K562 (cell line): ENCODE results near the gene ZCCHC17. TPM values are rescaled to one million over a fixed set of nuclear protein-coding genes. Genes with fewer than 3 reads are reported as not detected.

ENCODE experiments used
- ATAC-seq: fragments of 200-7000 bp; cut with Tn5 transposase; 3 replicates; pipeline ENCODE4 v1.9.1; 2020; ENCODE audit warnings: moderate library complexity
- BruUV-seq: library from RNA; stranded (reverse); fragments of 400-500 nt; replicated peaks from 2 replicates; lab custom pipeline; 2021; lab: Mats Ljungman, UMichigan
- CTCF ChIA-PET: fragments of 300-600 bp; formaldehyde crosslinking; extraction: SDS; loops from one replicate; lab custom pipeline; 2021; ENCODE audit warnings: low intra/inter-chr PET ratio; lab: Yijun Ruan, JAX
- POLR2A ChIA-PET: fragments of 300-600, 350-650 bp; sonication (Branson Sonifier 250); formaldehyde crosslinking; extraction: SDS; loops from one replicate; lab custom pipeline; 2021; ENCODE audit warnings: antibody characterized with exemption, inconsistent platforms; lab: Yijun Ruan, JAX
- DNase-seq, 4 experiments: peaks; one replicate each; pipeline versions ENCODE4 v3.0.0 to v3.0.0-alpha.2; 2011 to 2018; ENCODE audit warnings: low spot score in 3 of 4, mixed read lengths in 3 of 4; ENCODE audit errors: extremely low read depth in 1 of 4
- FAIRE-seq: peaks from 2 replicates; lab custom pipeline; 2011; peaks lifted over from hg19 to GRCh38; lab: Jason Lieb, UNC
- H2AFZ ChIP-seq: 2 replicates; pipeline ENCODE4 v1.6.0; 2011; ENCODE audit warnings: low read depth, low read length, control low read depth, inconsistent platforms
- H3K27ac ChIP-seq: fragments of 200-600 bp; 3 replicates; pipeline ENCODE4 v1.8.0; 2011; ENCODE audit warnings: low read depth, mild to moderate bottlenecking, control low read depth, inconsistent platforms, low read length, moderate library complexity, mixed read lengths; ENCODE audit errors: extremely low read depth
- H3K27me3 ChIP-seq, 2 experiments: fragments of 300-600 bp in 1 of 2; 2 replicates in 1 of 2; 3 replicates in 1 of 2; pipeline versions ENCODE4 v1.6.0 to v1.8.0; 2011; ENCODE audit warnings: inconsistent platforms in 2 of 2, low read length in 2 of 2, mild to moderate bottlenecking in 1 of 2, mixed read lengths in 1 of 2, moderate library complexity in 1 of 2; ENCODE audit not compliant: control insufficient read depth in 2 of 2, insufficient read depth in 2 of 2
- H3K36me3 ChIP-seq: fragments of 300-600 bp; 3 replicates; pipeline ENCODE4 v1.8.0; 2011; ENCODE audit warnings: mild to moderate bottlenecking, low read length, inconsistent platforms; ENCODE audit not compliant: control insufficient read depth, insufficient read depth
- H3K4me1 ChIP-seq, 2 experiments: fragments of 200-600 bp in 1 of 2; replicated peaks in 1 of 2; 2 replicates in 1 of 2; 3 replicates in 1 of 2; pipeline versions ENCODE4 v1.5.1 to v1.8.0; 2011; ENCODE audit warnings: inconsistent platforms in 2 of 2, low read length in 2 of 2, mild to moderate bottlenecking in 1 of 2, mixed read lengths in 1 of 2, moderate library complexity in 1 of 2; ENCODE audit not compliant: control insufficient read depth in 2 of 2, insufficient read depth in 2 of 2
- H3K4me2 ChIP-seq: 2 replicates; pipeline ENCODE4 v1.6.1; 2011; ENCODE audit warnings: low read length, control low read depth, inconsistent platforms, mixed read lengths; ENCODE audit not compliant: insufficient read depth
- H3K4me3 ChIP-seq: fragments of 200-600 bp; sonication (generic), shearing (Covaris generic); 2 replicates; pipeline ENCODE4 v1.5.1; 2016; ENCODE audit warnings: control low read depth, inconsistent platforms
- H3K79me2 ChIP-seq: fragments of 200-600 bp; 3 replicates; pipeline ENCODE4 v1.8.0; 2011; ENCODE audit warnings: low read length, inconsistent platforms; ENCODE audit not compliant: control insufficient read depth, insufficient read depth
- H3K9ac ChIP-seq, 2 experiments: 2 replicates each; pipeline versions ENCODE4 v1.6.0 to v1.6.1; 2011; ENCODE audit warnings: low read depth in 2 of 2, low read length in 2 of 2, control low read depth in 1 of 2, inconsistent platforms in 1 of 2, mild to moderate bottlenecking in 1 of 2, mixed read lengths in 1 of 2; ENCODE audit not compliant: insufficient read depth in 1 of 2
- H3K9me1 ChIP-seq: one replicate; pipeline ENCODE4 v1.6.0; 2011; ENCODE audit warnings: inconsistent platforms, mild to moderate bottlenecking, low read length, moderate library complexity; ENCODE audit not compliant: control insufficient read depth, insufficient read depth
- H3K9me3 ChIP-seq: replicated peaks from 2 replicates; pipeline ENCODE4 v1.5.1; 2011; ENCODE audit warnings: low read depth, low read length, inconsistent platforms; ENCODE audit not compliant: control insufficient read depth, insufficient read depth
- H4K20me1 ChIP-seq: replicated peaks from 2 replicates; pipeline ENCODE4 v1.6.1; 2011; ENCODE audit warnings: low read length, inconsistent platforms, mixed read lengths; ENCODE audit not compliant: control insufficient read depth, insufficient read depth
- DIDO1 ChIP-seq: fragments of 450-650 bp; IDR thresholded peaks from 2 replicates; pipeline ENCODE4 v1.6.1; 2016; ENCODE audit warnings: low read depth, missing biosample characterization, missing genetic modification characterization
- HMGN3 ChIP-seq: IDR thresholded peaks from 2 replicates; pipeline ENCODE4 v1.6.1; 2011; ENCODE audit warnings: borderline replicate concordance, low read depth, mild to moderate bottlenecking, mixed read lengths, low read length; ENCODE audit not compliant: insufficient read length; ENCODE audit errors: extremely low read depth
- MYNN ChIP-seq, 2 experiments: sonication (generic); formaldehyde crosslinking in 1 of 2; IDR thresholded peaks; 2 replicates each; pipeline versions ENCODE4 v1.5.0 to v1.6.1; 2016 to 2020; ENCODE audit warnings: antibody characterized with exemption in 1 of 2, missing genetic modification reagents in 1 of 2
- PHF20 ChIP-seq: fragments of 450-650 bp; IDR thresholded peaks from 2 replicates; pipeline ENCODE4 v1.6.1; 2018; ENCODE audit not compliant: partially characterized antibody
- SRF ChIP-seq, 2 experiments: fragments of 250-450, 450-650 bp in 1 of 2; sonication (Bioruptor Pico) in 1 of 2; sonication (generic) in 1 of 2; formaldehyde crosslinking; IDR thresholded peaks; 2 replicates each; pipeline versions ENCODE4 v1.5.0 to v1.5.1; 2020 to 2022; ENCODE audit warnings: mild to moderate bottlenecking in 1 of 2, missing genetic modification reagents in 1 of 2
- ZC3H8 ChIP-seq: fragments of 450-650 bp; IDR thresholded peaks from 2 replicates; pipeline ENCODE4 v1.6.1; 2017
- ZNF121 ChIP-seq: sonication (generic); formaldehyde crosslinking; conservative IDR thresholded peaks from 2 replicates; pipeline ENCODE4 v1.8.0; 2022; ENCODE audit warnings: missing genetic modification reagents
- ZNF224 ChIP-seq: sonication (generic); formaldehyde crosslinking; IDR thresholded peaks from 2 replicates; pipeline ENCODE4 v1.8.0; 2022; ENCODE audit warnings: mild to moderate bottlenecking, missing genetic modification reagents
- ZNF280A ChIP-seq: fragments of 450-650 bp; IDR thresholded peaks from 2 replicates; pipeline ENCODE4 v1.6.1; 2018; ENCODE audit warnings: mild to moderate bottlenecking, low read depth; ENCODE audit not compliant: partially characterized antibody
- ZNF395 ChIP-seq: fragments of 200-800 bp; sonication (Bioruptor generic); IDR thresholded peaks from 2 replicates; pipeline ENCODE4 v1.6.1; 2017; ENCODE audit warnings: missing genetic modification characterization, missing compliant biosample characterization
- WGBS: fragments of 100-300 bp; shearing (Covaris generic); methylation state at CpG from one replicate; pipeline ENCODE4 v1.1.6; 2016; ENCODE audit warnings: low coverage, mixed read lengths; ENCODE audit not compliant: insufficient coverage; ENCODE audit errors: missing lambda C conversion rate; 5-methylcytosine and 5-hydroxymethylcytosine counted together
- in situ Hi-C: fragments of 300-500 bp; cut with MboI; formaldehyde crosslinking; loops from 4 replicates; pipeline ENCODE4 v1.15.0; 2018; ENCODE audit warnings: inconsistent platforms, mixed read lengths
- intact Hi-C: fragments of 100-400 bp; cut with micrococcal nuclease; formaldehyde crosslinking; loops from 2 replicates; pipeline ENCODE4 v1.14.2; 2022
- polyA plus RNA-seq, 8 experiments: library from polyadenylated mRNA; depleted of rRNA in 4 of 8; stranded (reverse) in 5 of 8; unstranded in 3 of 8; fragments of >200 nt; fragmentation: Nextera tagmentation in 2 of 8; fragmentation: Illumina TruSeq in 1 of 8; extraction: Ambion mirVana in 2 of 8; extraction: Trizol in 1 of 8; gene quantifications; 2 replicates each; pipeline versions ENCODE4 v1.2.1 to v1.2.3, GENCODE V29; 2011 to 2014; ENCODE audit warnings: inconsistent platforms in 1 of 8, missing spikeins in 1 of 8
- total RNA-seq, 7 experiments: library from RNA; depleted of rRNA in 6 of 7; stranded (reverse); fragments of >200 nt in 6 of 7; fragmentation: Illumina TruSeq in 2 of 7; extraction: Trizol in 2 of 7; gene quantifications; 2 replicates each; pipeline versions ENCODE4 v1.2.1 to v1.2.3, GENCODE V29; 2011 to 2021; ENCODE audit warnings: low replicate concordance in 1 of 7

Gene ZCCHC17
- total and polyA plus RNA-seq, 9 of the 15 experiments (the other 6 are each of a cell fraction or from before 2014, with no cell fraction given): 46.9 to 150 (median 74.7) TPM

- Histone ChIP-seq H3K4me3 (no peak overlapping the region), H3K4me2 (no peak overlapping the region), H3K9ac (no peak overlapping the region), H3K27me3 (peaks cover 5 to 8% of the 10 kb centered on the region in 2 experiments; a peak in 3 of 5 replicates), H4K20me1 (0 out of 2 replicates have a peak, but pooled peaks cover 10% of the 10 kb centered on the region), H3K36me3 (no peaks in the 10 kb centered on the region), H2AFZ (no peak overlapping the region), H3K9me3 (no peaks in the 10 kb centered on the region; the same call in 1 of the 2 replicates), H3K9me1 (no peaks in the 10 kb centered on the region), H3K79me2 (no peaks in the 10 kb centered on the region), H3K27ac (no peak overlapping the region), H3K4me1 (peaks cover 8 to 12% of the 10 kb centered on the region in 2 experiments; a peak in 4 of 5 replicates)
- intact Hi-C loops (loop anchor here (10.0 kb wide), 1 partner anchor 213 kb away; no protein-coding TSS in a partner anchor), in situ Hi-C loops (no loop called here)
- ATAC-seq (no peak), DNase-seq (no peak), FAIRE-seq (no peak)
- CTCF ChIA-PET: interaction anchor here (1.2 to 4.2 kb wide), 2 partner anchors 25 to 152 kb away, joined by 5 to 52 read pairs; no protein-coding TSS in a partner anchor
- 11% methylated on average over 4 of the region's 4 CpGs for WGBS
- no peak for TF ChIP-seq DIDO1
- TF ChIP-seq SRF (CRISPR knock-in tag; IDR thresholded peaks at IDR 0.05): no peak
- TF ChIP-seq ZNF395: no peak
- TF ChIP-seq ZNF224 (CRISPR knock-in tag): no peak
- TF ChIP-seq MYNN (IDR thresholded peaks at IDR 0.05): no peak
- no peak for TF ChIP-seq MYNN (CRISPR knock-in tag; IDR thresholded peaks at IDR 0.05)
- no peak for TF ChIP-seq PHF20
- no peak for TF ChIP-seq HMGN3
- no peak for TF ChIP-seq ZC3H8
- TF ChIP-seq ZNF121: no peak
- TF ChIP-seq ZNF280A: no peak
- BruUV-seq: no TSS peak
- POLR2A ChIA-PET: interaction anchor here (0.8 to 1.4 kb wide), 2 partner anchors 14 to 23 kb away, joined by 4 to 5 read pairs; no protein-coding TSS in a partner anchor
Measured at GRCh38 chr1:31397360-31398095, 100.7 kb downstream of the ZCCHC17 start.
